ENCODE data around the gene MARCHF11. TPM values are rescaled to one million over a fixed set of nuclear protein-coding genes. Genes with fewer than 3 reads are reported as not detected.

Gene MARCHF11
- total RNA-seq, 4 donors from 2014 or later = not detected

GRCh38 chr5:16178745-16179372 lies 732 bp downstream of the MARCHF11 start:
- WGBS, 2 donors = 9 to 10% methylated on average over 15 to 31 of the region's 57 CpGs
- peak overlapping the region in 1 of 4 donors; percentile 17 for H3K4me3 ChIP-seq
- no peak overlapping the region for H3K27ac ChIP-seq
- no peaks in the 10 kb centered on the region for H3K36me3 ChIP-seq
- peak; percentile 25 to 26 for DNase-seq (ENCODE audit: low spot score in 2 of 2)
- H3K9me3 ChIP-seq = no peaks in the 10 kb centered on the region
- peaks cover 0 to 10% (median 0%) of the 10 kb centered on the region in 4 donors for H3K4me1 ChIP-seq
- H3K27me3 ChIP-seq = peaks cover 0 to 51% of the 10 kb centered on the region in 2 donors
- TF ChIP-seq EP300 (IDR thresholded peaks at IDR 0.05) (no peak), CTCF (IDR thresholded peaks at IDR 0.05) (no peak), POLR2A (IDR thresholded peaks at IDR 0.05) (no peak)

- H3K36me3 ChIP-seq = no peaks in the 10 kb centered on the region
- H3K9me3 ChIP-seq = no peaks in the 10 kb centered on the region
- WGBS, 2 donors = 27 to 32% methylated on average over 2 of the region's 2 CpGs
- H3K27ac ChIP-seq = no peak overlapping the region
- TF ChIP-seq POLR2A (IDR thresholded peaks at IDR 0.05) (no peak), CTCF (IDR thresholded peaks at IDR 0.05) (no peak), EP300 (IDR thresholded peaks at IDR 0.05) (no peak)
- H3K4me1 ChIP-seq = no peaks in the 10 kb centered on the region
- H3K27me3 ChIP-seq = no peaks in the 10 kb centered on the region
- no peak for DNase-seq (ENCODE audit: low spot score in 2 of 2)
- no peak overlapping the region for H3K4me3 ChIP-seq
These were observed 10.0 kb downstream of the MARCHF11 start for GRCh38 chr5:16169550-16169949.

DNA sequence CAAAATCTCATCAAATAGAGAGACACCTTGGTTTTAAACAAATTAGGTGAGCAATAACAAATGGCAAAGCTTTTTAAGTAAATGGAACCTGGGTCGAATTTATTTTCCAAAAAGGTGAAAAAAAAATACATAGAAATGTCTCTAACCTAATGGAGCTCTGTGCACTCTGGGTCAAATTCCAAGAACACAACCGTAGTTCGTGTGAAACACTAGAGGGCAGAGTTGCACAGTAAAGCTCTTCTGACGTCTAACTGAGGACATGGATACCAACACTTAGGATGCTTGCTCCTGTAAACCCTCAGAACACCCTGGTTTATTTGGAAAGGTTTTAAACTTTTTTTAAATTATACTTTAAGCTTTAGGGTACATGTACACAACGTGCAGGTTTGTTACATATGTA lies 18.9 kb downstream of the MARCHF11 start:
- WGBS, 2 donors = 2 to 3% methylated on average over 5 of the region's 5 CpGs
- H3K27me3 ChIP-seq = no peaks in the 10 kb centered on the region
- no peak overlapping the region for H3K4me3 ChIP-seq
- no peaks in the 10 kb centered on the region for H3K4me1 ChIP-seq
- no peak overlapping the region for H3K27ac ChIP-seq
- no peak for DNase-seq (ENCODE audit: low spot score in 2 of 2)
- peaks cover 0 to 8% (median 2%) of the 10 kb centered on the region in 4 donors for H3K9me3 ChIP-seq
- H3K36me3 ChIP-seq = no peaks in the 10 kb centered on the region
- TF ChIP-seq POLR2A (IDR thresholded peaks at IDR 0.05) = no peak
- TF ChIP-seq CTCF (IDR thresholded peaks at IDR 0.05) = peak in 3 of 5 experiments; percentile 23 to 43 (median 36)
- no peak for TF ChIP-seq EP300 (IDR thresholded peaks at IDR 0.05)

DNA sequence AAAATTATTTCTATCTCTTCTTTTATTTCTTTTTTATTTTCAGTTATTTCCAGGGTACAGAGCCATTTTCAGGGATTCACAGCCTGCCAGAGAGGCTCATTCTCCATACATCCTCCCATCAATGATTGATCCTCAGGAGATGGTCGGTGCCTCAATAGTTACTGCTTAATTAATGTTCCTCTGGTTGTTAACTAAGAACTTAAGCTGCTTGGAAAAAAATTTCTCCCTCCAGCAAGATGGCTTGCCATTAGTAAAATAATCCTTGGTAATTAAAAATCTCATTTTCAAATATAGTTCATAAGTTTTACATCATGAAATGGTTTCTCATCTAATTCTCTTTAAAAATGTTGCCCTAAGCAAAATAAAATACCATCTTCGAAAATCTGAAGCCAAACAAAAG lies 20.0 kb downstream of the MARCHF11 start:
- Histone ChIP-seq H3K4me1 (no peaks in the 10 kb centered on the region), H3K9me3 (peaks cover 0 to 8% (median 2%) of the 10 kb centered on the region in 4 donors), H3K4me3 (no peak overlapping the region), H3K27me3 (no peaks in the 10 kb centered on the region), H3K36me3 (no peaks in the 10 kb centered on the region), H3K27ac (no peak overlapping the region)
- 73 to 75% methylated on average over 2 of the region's 2 CpGs for WGBS, 2 donors
- no peak for DNase-seq (ENCODE audit: low spot score in 2 of 2)
- TF ChIP-seq EP300 (IDR thresholded peaks at IDR 0.05) (no peak), CTCF (IDR thresholded peaks at IDR 0.05) (no peak), POLR2A (IDR thresholded peaks at IDR 0.05) (no peak)

GRCh38 chr5:16156152-16156551 lies 23.4 kb downstream of the MARCHF11 start:
- peaks cover 0 to 14% (median 2%) of the 10 kb centered on the region in 4 donors for H3K9me3 ChIP-seq
- H3K27ac ChIP-seq = no peak overlapping the region
- WGBS, 2 donors = 77 to 79% methylated on average over 1 of the region's 1 CpG
- H3K36me3 ChIP-seq = no peaks in the 10 kb centered on the region
- no peaks in the 10 kb centered on the region for H3K27me3 ChIP-seq
- H3K4me1 ChIP-seq = no peaks in the 10 kb centered on the region
- no peak for TF ChIP-seq CTCF (IDR thresholded peaks at IDR 0.05)
- no peak for TF ChIP-seq EP300 (IDR thresholded peaks at IDR 0.05)
- no peak for TF ChIP-seq POLR2A (IDR thresholded peaks at IDR 0.05)
- DNase-seq (ENCODE audit: low spot score in 2 of 2) = no peak
- no peak overlapping the region for H3K4me3 ChIP-seq
